ENCODE data around the gene TNP2.

TNP2 gene

DNA sequence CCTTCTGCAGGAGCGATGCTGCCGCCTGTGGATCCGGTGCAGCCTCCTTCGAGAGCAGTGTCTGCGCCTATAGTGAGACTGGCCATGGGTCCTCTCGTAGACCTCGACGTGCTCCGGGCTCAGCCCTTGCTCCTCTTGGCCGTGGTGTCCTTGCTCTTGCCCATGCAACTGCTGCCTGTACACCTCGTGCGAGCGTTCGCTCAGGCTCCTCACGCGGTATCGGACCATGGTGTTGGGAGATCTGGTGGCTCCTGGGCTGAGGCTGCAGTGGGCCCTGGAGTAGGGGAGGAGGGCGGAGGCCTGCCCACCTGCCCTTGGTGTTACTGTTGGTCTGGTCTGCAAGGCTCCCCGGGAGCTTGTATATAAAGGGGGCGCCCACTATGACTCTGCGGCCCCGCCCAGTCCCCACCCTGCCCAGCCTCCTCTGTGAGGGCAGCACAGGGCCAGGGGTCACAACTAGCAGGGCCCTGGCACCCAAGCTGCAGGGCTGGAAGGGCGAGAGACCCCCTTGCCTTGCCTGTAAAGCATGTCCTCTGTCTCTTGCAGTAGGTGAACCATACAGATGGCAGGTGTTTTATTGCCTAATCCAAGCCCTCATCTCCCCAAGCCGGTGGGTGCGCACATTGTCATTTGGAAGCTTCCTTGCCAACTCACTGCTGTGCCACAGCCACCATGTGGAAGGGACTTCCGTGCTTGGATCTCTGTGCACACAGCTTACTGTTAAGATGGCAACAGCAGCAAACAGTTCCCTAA is 7.2 kb upstream of the TNP2 start, which contains the start of gene PRM2:
TSS of gene PRM2 (minus strand) at position 338 of the 753 bp plus-strand sequence. CDS start at position 228, 110 bp downstream.
- H3K4me1 ChIP-seq (ENCODE audit: control insufficient read depth in 1 of 2, insufficient read depth in 2 of 2, low read length in 2 of 2): peaks cover 0 to 5% of the 10 kb centered on the region in 2 donors
- H3K9me3 ChIP-seq (ENCODE audit: control insufficient read depth in 1 of 2, low read length in 2 of 2): no peaks in the 10 kb centered on the region
- H3K36me3 ChIP-seq (ENCODE audit: control insufficient read depth in 1 of 2, insufficient read depth in 2 of 2, low read length in 2 of 2): no peaks in the 10 kb centered on the region
- no peak within 1 kb of the TSS for H3K4me3 ChIP-seq (ENCODE audit: low read depth in 1 of 2, low read length in 2 of 2)
- H3K27ac ChIP-seq (ENCODE audit: low read depth, low read length): no peak within 1 kb of the TSS
- no peak within 1 kb of the TSS for H3K9ac ChIP-seq (ENCODE audit: low read depth in 1 of 2, low read length in 2 of 2)
- H3K27me3 ChIP-seq (ENCODE audit: control insufficient read depth in 1 of 2, insufficient read depth in 2 of 2, low read length in 2 of 2): no peaks in the 10 kb centered on the region

DNA sequence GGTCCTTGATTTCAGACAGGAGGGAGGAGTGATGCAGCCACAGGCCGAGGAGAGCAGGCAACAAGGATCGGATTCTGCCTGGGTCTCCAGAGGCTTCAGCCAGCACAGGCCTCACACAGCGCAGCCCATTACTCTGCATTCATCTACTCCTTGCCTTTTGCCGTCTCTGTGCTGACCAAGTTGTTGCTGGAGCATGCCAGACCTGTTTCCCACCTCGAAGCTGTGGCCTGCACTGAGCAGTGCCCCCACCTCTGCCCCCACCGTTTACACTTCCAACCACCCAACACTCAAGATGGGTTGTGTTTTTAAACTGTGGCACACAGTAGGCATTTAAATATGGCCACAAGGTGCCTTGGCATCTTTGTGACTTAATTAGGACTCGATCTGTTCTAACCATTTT is 5.8 kb upstream of the TNP2 start:
- Histone ChIP-seq H3K27me3 (ENCODE audit: control insufficient read depth in 1 of 2, insufficient read depth in 2 of 2, low read length in 2 of 2) (no peaks in the 10 kb centered on the region), H3K4me3 (ENCODE audit: low read depth in 1 of 2, low read length in 2 of 2) (no peak overlapping the region), H3K4me1 (ENCODE audit: control insufficient read depth in 1 of 2, insufficient read depth in 2 of 2, low read length in 2 of 2) (peaks cover 0 to 5% of the 10 kb centered on the region in 2 donors), H3K36me3 (ENCODE audit: control insufficient read depth in 1 of 2, insufficient read depth in 2 of 2, low read length in 2 of 2) (no peaks in the 10 kb centered on the region), H3K27ac (ENCODE audit: low read depth, low read length) (no peak overlapping the region), H3K9ac (ENCODE audit: low read depth in 1 of 2, low read length in 2 of 2) (no peak overlapping the region), H3K9me3 (ENCODE audit: control insufficient read depth in 1 of 2, low read length in 2 of 2) (no peaks in the 10 kb centered on the region)

GRCh38 chr16:11273721-11274324 is 4.7 kb upstream of the TNP2 start:
- H3K36me3 ChIP-seq (ENCODE audit: control insufficient read depth in 1 of 2, insufficient read depth in 2 of 2, low read length in 2 of 2): no peaks in the 10 kb centered on the region
- no peak overlapping the region for H3K4me3 ChIP-seq (ENCODE audit: low read depth in 1 of 2, low read length in 2 of 2)
- no peaks in the 10 kb centered on the region for H3K27me3 ChIP-seq (ENCODE audit: control insufficient read depth in 1 of 2, insufficient read depth in 2 of 2, low read length in 2 of 2)
- no peak overlapping the region for H3K9ac ChIP-seq (ENCODE audit: low read depth in 1 of 2, low read length in 2 of 2)
- no peaks in the 10 kb centered on the region for H3K4me1 ChIP-seq (ENCODE audit: control insufficient read depth in 1 of 2, insufficient read depth in 2 of 2, low read length in 2 of 2)
- no peak overlapping the region for H3K27ac ChIP-seq (ENCODE audit: low read depth, low read length)
- H3K9me3 ChIP-seq (ENCODE audit: control insufficient read depth in 1 of 2, low read length in 2 of 2): no peaks in the 10 kb centered on the region

- Histone ChIP-seq H3K36me3 (ENCODE audit: control insufficient read depth in 1 of 2, insufficient read depth in 2 of 2, low read length in 2 of 2) (no peaks in the 10 kb centered on the region), H3K9me3 (ENCODE audit: control insufficient read depth in 1 of 2, low read length in 2 of 2) (no peaks in the 10 kb centered on the region), H3K4me3 (ENCODE audit: low read depth in 1 of 2, low read length in 2 of 2) (no peak within 1 kb of the TSS), H3K27ac (ENCODE audit: low read depth, low read length) (no peak within 1 kb of the TSS), H3K4me1 (ENCODE audit: control insufficient read depth in 1 of 2, insufficient read depth in 2 of 2, low read length in 2 of 2) (no peaks in the 10 kb centered on the region), H3K27me3 (ENCODE audit: control insufficient read depth in 1 of 2, insufficient read depth in 2 of 2, low read length in 2 of 2) (no peaks in the 10 kb centered on the region), H3K9ac (ENCODE audit: low read depth in 1 of 2, low read length in 2 of 2) (no peak within 1 kb of the TSS)
Measured at GRCh38 chr16:11272921-11273720, 4.0 kb upstream of the TNP2 start, which contains the start of gene PRM3. Gene PRM3, minus strand, starts transcription at chr16:11273629. Its CDS starts 34 bp downstream, at chr16:11273595.

GRCh38 chr16:11272484-11272883 is 3.4 kb upstream of the TNP2 start:
- H3K4me1 ChIP-seq (ENCODE audit: control insufficient read depth in 1 of 2, insufficient read depth in 2 of 2, low read length in 2 of 2): no peaks in the 10 kb centered on the region
- H3K4me3 ChIP-seq (ENCODE audit: low read depth in 1 of 2, low read length in 2 of 2): no peak overlapping the region
- H3K27me3 ChIP-seq (ENCODE audit: control insufficient read depth in 1 of 2, insufficient read depth in 2 of 2, low read length in 2 of 2): no peaks in the 10 kb centered on the region
- no peaks in the 10 kb centered on the region for H3K36me3 ChIP-seq (ENCODE audit: control insufficient read depth in 1 of 2, insufficient read depth in 2 of 2, low read length in 2 of 2)
- no peak overlapping the region for H3K9ac ChIP-seq (ENCODE audit: low read depth in 1 of 2, low read length in 2 of 2)
- H3K27ac ChIP-seq (ENCODE audit: low read depth, low read length): no peak overlapping the region
- H3K9me3 ChIP-seq (ENCODE audit: control insufficient read depth in 1 of 2, low read length in 2 of 2): no peaks in the 10 kb centered on the region

- Histone ChIP-seq H3K9ac (ENCODE audit: low read depth in 1 of 2, low read length in 2 of 2) (no peak overlapping the region), H3K4me1 (ENCODE audit: control insufficient read depth in 1 of 2, insufficient read depth in 2 of 2, low read length in 2 of 2) (no peaks in the 10 kb centered on the region), H3K27ac (ENCODE audit: low read depth, low read length) (no peak overlapping the region), H3K4me3 (ENCODE audit: low read depth in 1 of 2, low read length in 2 of 2) (no peak overlapping the region), H3K9me3 (ENCODE audit: control insufficient read depth in 1 of 2, low read length in 2 of 2) (no peaks in the 10 kb centered on the region), H3K36me3 (ENCODE audit: control insufficient read depth in 1 of 2, insufficient read depth in 2 of 2, low read length in 2 of 2) (no peaks in the 10 kb centered on the region), H3K27me3 (ENCODE audit: control insufficient read depth in 1 of 2, insufficient read depth in 2 of 2, low read length in 2 of 2) (no peaks in the 10 kb centered on the region)
Measured at GRCh38 chr16:11271610-11272009, 2.5 kb upstream of the TNP2 start.

GRCh38 chr16:11270602-11271162 is 1.6 kb upstream of the TNP2 start:
- H3K4me1 ChIP-seq (ENCODE audit: control insufficient read depth in 1 of 2, insufficient read depth in 2 of 2, low read length in 2 of 2): peaks cover 0 to under 1% of the 10 kb centered on the region in 2 donors
- H3K9ac ChIP-seq (ENCODE audit: low read depth in 1 of 2, low read length in 2 of 2): no peak overlapping the region
- H3K9me3 ChIP-seq (ENCODE audit: control insufficient read depth in 1 of 2, low read length in 2 of 2): no peaks in the 10 kb centered on the region
- H3K4me3 ChIP-seq (ENCODE audit: low read depth in 1 of 2, low read length in 2 of 2): no peak overlapping the region
- H3K27ac ChIP-seq (ENCODE audit: low read depth, low read length): no peak overlapping the region
- H3K36me3 ChIP-seq (ENCODE audit: control insufficient read depth in 1 of 2, insufficient read depth in 2 of 2, low read length in 2 of 2): no peaks in the 10 kb centered on the region
- H3K27me3 ChIP-seq (ENCODE audit: control insufficient read depth in 1 of 2, insufficient read depth in 2 of 2, low read length in 2 of 2): no peaks in the 10 kb centered on the region

GRCh38 chr16:11265124-11265523 is 4.0 kb downstream of the TNP2 start:
- no peak overlapping the region for H3K27ac ChIP-seq (ENCODE audit: low read depth, low read length)

DNA sequence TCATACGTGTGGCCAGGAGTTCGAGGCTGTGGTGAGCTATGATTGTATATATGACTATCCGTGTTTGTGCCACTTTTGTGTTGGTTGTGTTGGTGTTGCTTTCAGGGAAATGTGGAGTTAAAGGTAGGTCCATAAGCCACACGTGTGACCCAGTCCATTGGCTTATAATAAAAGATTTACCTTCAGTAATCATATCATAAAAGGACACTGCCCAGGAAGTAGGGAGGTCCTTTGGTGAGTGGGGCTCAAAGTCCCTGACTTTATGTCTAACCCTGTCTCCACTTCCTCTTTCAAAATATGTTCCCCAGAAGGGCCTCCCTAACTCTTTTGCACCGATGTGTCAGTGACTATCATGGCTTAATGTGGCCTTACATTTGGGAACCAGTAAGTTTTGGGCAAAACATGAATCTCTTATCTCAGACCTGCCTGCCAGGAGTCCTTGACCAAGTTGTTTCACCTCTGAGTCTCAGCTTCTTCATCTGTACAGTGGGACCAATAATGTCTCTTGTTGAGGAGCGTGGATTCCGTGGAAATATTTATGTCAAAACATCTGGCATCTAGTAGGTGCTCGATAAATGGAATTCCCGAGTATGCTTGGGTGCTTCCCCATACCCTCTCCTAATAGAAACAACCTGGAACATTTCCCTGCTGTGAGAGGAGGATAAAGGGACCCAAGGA is 4.8 kb downstream of the TNP2 start:
- no peaks in the 10 kb centered on the region for H3K27me3 ChIP-seq (ENCODE audit: control insufficient read depth in 1 of 2, insufficient read depth in 2 of 2, low read length in 2 of 2)
- no peak overlapping the region for H3K27ac ChIP-seq (ENCODE audit: low read depth, low read length)
- no peak overlapping the region for H3K9ac ChIP-seq (ENCODE audit: low read depth in 1 of 2, low read length in 2 of 2)
- H3K4me3 ChIP-seq (ENCODE audit: low read depth in 1 of 2, low read length in 2 of 2): no peak overlapping the region
- H3K36me3 ChIP-seq (ENCODE audit: control insufficient read depth in 1 of 2, insufficient read depth in 2 of 2, low read length in 2 of 2): no peaks in the 10 kb centered on the region
- H3K4me1 ChIP-seq (ENCODE audit: control insufficient read depth in 1 of 2, insufficient read depth in 2 of 2, low read length in 2 of 2): peaks cover 13 to 24% of the 10 kb centered on the region in 2 donors
- no peaks in the 10 kb centered on the region for H3K9me3 ChIP-seq (ENCODE audit: control insufficient read depth in 1 of 2, low read length in 2 of 2)

More at GRCh38 chr16:11265124-11265523, 4.0 kb downstream of the TNP2 start:
- Histone ChIP-seq H3K4me3 (ENCODE audit: low read depth in 1 of 2, low read length in 2 of 2) (no peak overlapping the region), H3K4me1 (ENCODE audit: control insufficient read depth in 1 of 2, insufficient read depth in 2 of 2, low read length in 2 of 2) (peaks cover 10 to 21% of the 10 kb centered on the region in 2 donors), H3K27me3 (ENCODE audit: control insufficient read depth in 1 of 2, insufficient read depth in 2 of 2, low read length in 2 of 2) (no peaks in the 10 kb centered on the region), H3K9me3 (ENCODE audit: control insufficient read depth in 1 of 2, low read length in 2 of 2) (no peaks in the 10 kb centered on the region), H3K36me3 (ENCODE audit: control insufficient read depth in 1 of 2, insufficient read depth in 2 of 2, low read length in 2 of 2) (no peaks in the 10 kb centered on the region), H3K9ac (ENCODE audit: low read depth in 1 of 2, low read length in 2 of 2) (no peak overlapping the region)
